Measurements from ENCODE around the gene EFNA3. TPM values are rescaled to one million over a fixed set of nuclear protein-coding genes. Genes with fewer than 3 reads are reported as not detected.
A peak's percentile ranks its signal among the peaks of the same experiment; 100 is the strongest.

EFNA3 gene
- total RNA-seq, 2 experiments from 2014 or later = 0.22 to 0.47 TPM

DNA sequence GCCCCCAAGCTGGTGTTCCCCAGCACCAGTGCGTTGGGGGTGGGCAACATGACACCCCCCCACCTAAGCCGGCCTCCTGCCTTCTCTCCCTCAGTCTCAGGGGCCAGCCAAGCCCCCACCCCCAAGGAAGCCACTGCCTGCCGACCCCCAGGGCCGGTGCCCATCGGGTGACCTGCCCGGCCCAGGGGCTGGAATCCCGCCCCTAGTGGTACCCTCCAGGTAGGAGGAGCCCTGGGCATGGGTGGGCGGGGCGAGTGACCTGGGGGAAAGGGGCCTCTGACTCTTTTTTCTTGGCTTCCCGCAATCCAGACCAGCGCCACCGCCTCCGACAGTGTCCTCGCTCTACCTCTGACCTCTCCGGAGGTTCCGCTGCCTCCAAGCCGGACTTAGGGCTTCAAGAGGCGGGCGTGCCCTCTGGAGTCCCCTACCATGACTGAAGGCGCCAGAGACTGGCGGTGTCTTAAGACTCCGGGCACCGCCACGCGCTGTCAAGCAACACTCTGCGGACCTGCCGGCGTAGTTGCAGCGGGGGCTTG is 16.4 kb upstream of the EFNA3 start:
- TF ChIP-seq, protein P1, sequence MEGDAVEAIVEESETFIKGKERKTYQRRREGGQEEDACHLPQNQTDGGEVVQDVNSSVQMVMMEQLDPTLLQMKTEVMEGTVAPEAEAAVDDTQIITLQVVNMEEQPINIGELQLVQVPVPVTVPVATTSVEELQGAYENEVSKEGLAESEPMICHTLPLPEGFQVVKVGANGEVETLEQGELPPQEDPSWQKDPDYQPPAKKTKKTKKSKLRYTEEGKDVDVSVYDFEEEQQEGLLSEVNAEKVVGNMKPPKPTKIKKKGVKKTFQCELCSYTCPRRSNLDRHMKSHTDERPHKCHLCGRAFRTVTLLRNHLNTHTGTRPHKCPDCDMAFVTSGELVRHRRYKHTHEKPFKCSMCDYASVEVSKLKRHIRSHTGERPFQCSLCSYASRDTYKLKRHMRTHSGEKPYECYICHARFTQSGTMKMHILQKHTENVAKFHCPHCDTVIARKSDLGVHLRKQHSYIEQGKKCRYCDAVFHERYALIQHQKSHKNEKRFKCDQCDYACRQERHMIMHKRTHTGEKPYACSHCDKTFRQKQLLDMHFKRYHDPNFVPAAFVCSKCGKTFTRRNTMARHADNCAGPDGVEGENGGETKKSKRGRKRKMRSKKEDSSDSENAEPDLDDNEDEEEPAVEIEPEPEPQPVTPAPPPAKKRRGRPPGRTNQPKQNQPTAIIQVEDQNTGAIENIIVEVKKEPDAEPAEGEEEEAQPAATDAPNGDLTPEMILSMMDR (IDR thresholded peaks at IDR 0.05) = no peak
- peaks cover 32% of the 10 kb centered on the region for H3K4me1 Mint-ChIP-seq (ENCODE audit: low read depth)
- H3K4me3 ChIP-seq (ENCODE audit: low read length) = no peak overlapping the region
- peaks cover 15% of the 10 kb centered on the region for H3K36me3 Mint-ChIP-seq (ENCODE audit: low read depth)
- DNase-seq (peak in 2 of 14 experiments; percentile 27 to 60), ATAC-seq (ENCODE audit: poor library complexity) (no peak)
- peak overlapping the region; percentile 93 for H3K4me3 Mint-ChIP-seq
- H3K9me3 ChIP-seq (ENCODE audit: control insufficient read depth in 1 of 2, insufficient read depth in 1 of 2, low read length in 2 of 2) = no peaks in the 10 kb centered on the region
- no peaks in the 10 kb centered on the region for H3K27me3 ChIP-seq (ENCODE audit: control insufficient read depth in 1 of 2, insufficient read depth in 2 of 2, low read length in 2 of 2)
- H3K27ac ChIP-seq (ENCODE audit: low read depth in 1 of 2, low read length in 2 of 2) = no peak overlapping the region
- H3K4me1 ChIP-seq (ENCODE audit: insufficient read depth, low read length) = peaks cover 41% of the 10 kb centered on the region
- H3K27ac Mint-ChIP-seq = no peak overlapping the region
- H3K27me3 Mint-ChIP-seq = no peaks in the 10 kb centered on the region
- CTCF ChIA-PET = interaction anchor here (0.6 to 6.5 kb wide), 32 partner anchors 9 to 1196 kb away, joined by 3 to 78 read pairs (median 4); partner anchors contain the start of genes ADAM15, EFNA3, FLAD1 and KRTCAP2
- intact Hi-C loops (cut with DNase I, micrococcal nuclease) = loop anchor here (1.0 to 5.0 kb wide), 6 partner anchors 22 to 655 kb away; partner anchors contain the start of genes IL6R (in 1 of the 2), PYGO2 (in 1 of the 2), UBE2Q1 (in 1 of the 2) and ZBTB7B (in 1 of the 2)
- H3K9me3 Mint-ChIP-seq = no peaks in the 10 kb centered on the region
- POLR2A ChIA-PET = interaction anchor here (0.6 to 2.3 kb wide), 7 partner anchors 9 to 23 kb away, joined by 3 to 23 read pairs (median 4); partner anchors contain the start of genes ADAM15 and EFNA3
- peaks cover 17% of the 10 kb centered on the region for H3K36me3 ChIP-seq (ENCODE audit: insufficient read depth, low read length)

DNA sequence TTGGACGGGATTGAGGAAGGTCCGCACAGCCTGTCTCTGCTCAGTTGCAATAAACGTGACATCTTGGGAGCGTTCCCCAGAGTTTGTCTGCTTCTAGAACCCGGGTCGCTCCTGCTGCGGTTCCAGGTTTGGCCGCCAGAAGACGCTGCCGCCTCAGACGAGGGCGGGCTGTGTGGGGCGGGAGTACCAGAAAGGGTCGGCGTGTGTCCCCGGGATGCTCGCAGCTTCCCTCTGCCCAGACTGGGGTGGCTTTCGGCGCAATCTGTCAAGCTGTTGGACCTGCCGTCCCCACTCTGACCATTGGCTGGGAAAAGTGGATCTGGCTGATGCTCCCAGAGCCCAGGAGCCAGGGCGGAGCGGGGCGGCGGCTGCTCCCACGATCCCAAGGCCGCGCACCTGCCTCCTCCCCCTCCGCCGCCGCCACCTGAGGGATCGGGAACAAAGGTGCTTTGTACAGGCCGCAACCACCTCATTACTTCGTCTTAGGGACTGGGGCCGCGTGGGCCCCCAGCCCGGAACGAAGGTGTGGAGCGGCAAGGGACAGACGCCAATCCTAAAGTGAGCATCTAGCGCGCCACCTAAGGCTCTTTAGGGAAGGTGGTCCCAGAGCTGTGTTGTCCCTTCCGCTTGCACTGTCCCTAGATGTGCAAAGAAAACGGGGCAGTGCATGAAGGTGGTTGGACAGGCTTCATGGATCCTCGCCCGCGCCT is 15.8 kb upstream of the EFNA3 start:
- POLR2A ChIA-PET = interaction anchor here (0.6 to 2.3 kb wide), 6 partner anchors 10 to 80 kb away, joined by 3 to 23 read pairs (median 3); partner anchors contain the start of genes ADAM15, EFNA3 and FLAD1
- Histone ChIP-seq H3K36me3 (ENCODE audit: insufficient read depth, low read length) (peaks cover 13% of the 10 kb centered on the region), H3K27me3 (ENCODE audit: control insufficient read depth in 1 of 2, insufficient read depth in 2 of 2, low read length in 2 of 2) (no peaks in the 10 kb centered on the region), H3K9me3 (ENCODE audit: control insufficient read depth in 1 of 2, insufficient read depth in 1 of 2, low read length in 2 of 2) (no peaks in the 10 kb centered on the region), H3K4me1 (ENCODE audit: insufficient read depth, low read length) (peaks cover 41% of the 10 kb centered on the region), H3K4me3 (ENCODE audit: low read length) (peak overlapping the region; percentile 76), H3K27ac (ENCODE audit: low read depth in 1 of 2, low read length in 2 of 2) (no peak overlapping the region)
- H3K4me1 Mint-ChIP-seq (ENCODE audit: low read depth) = peaks cover 32% of the 10 kb centered on the region
- no peaks in the 10 kb centered on the region for H3K27me3 Mint-ChIP-seq
- peak; percentile 46 for ATAC-seq (ENCODE audit: poor library complexity)
- peaks cover 15% of the 10 kb centered on the region for H3K36me3 Mint-ChIP-seq (ENCODE audit: low read depth)
- CTCF ChIA-PET = interaction anchor here (0.7 to 6.5 kb wide), 9 partner anchors 8 to 584 kb away, joined by 3 to 78 read pairs (median 6); no protein-coding TSS in a partner anchor
- H3K4me3 Mint-ChIP-seq = peak overlapping the region; percentile 93
- TF ChIP-seq, protein P1 (IDR thresholded peaks at IDR 0.05) = peak; percentile 81
- intact Hi-C loops (cut with DNase I, micrococcal nuclease) = loop anchor here (1.0 to 5.0 kb wide), 7 partner anchors 21 to 656 kb away; partner anchors contain the start of genes IL6R (in 1 of the 2), PYGO2 (in 1 of the 2), UBE2Q1 (in 1 of the 2) and ZBTB7B (in 1 of the 2)
- peak; percentile 59 to 82 (median 74) for DNase-seq
- H3K9me3 Mint-ChIP-seq = no peaks in the 10 kb centered on the region
- H3K27ac Mint-ChIP-seq = peak overlapping the region; percentile 43

DNA sequence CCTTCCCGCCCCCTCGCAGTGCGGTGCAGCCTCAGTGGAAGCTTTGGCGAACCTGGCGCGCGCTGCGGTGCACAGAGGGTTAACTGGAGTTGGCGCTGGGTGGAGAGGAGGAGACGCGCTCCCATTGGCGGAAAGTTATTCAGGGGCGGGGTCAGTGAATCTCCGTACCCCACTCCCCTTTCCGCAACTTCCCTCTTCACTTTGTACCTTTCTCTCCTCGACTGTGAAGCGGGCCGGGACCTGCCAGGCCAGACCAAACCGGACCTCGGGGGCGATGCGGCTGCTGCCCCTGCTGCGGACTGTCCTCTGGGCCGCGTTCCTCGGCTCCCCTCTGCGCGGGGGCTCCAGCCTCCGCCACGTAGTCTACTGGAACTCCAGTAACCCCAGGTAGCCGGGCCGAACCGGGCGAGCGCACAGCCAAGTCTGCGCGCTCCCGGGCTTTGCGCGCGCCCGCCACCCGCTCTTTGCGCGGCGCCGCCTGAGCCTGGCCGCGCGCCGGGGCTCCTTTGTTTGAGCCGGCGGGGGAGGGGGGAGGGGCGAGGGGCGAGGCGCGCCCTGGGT is 15.0 kb upstream of the EFNA3 start, which contains the start of gene EFNA4:
EFNA4 (plus strand) TSS at position 191 of the 561 bp plus-strand sequence; CDS start at position 275, 84 bp downstream.
- H3K36me3 ChIP-seq (ENCODE audit: insufficient read depth, low read length) = peaks cover 11% of the 10 kb centered on the region
- peak within 1 kb of the TSS in 1 of 2 donors; percentile 61 for H3K27ac ChIP-seq (ENCODE audit: low read depth in 1 of 2, low read length in 2 of 2)
- peak within 1 kb of the TSS; percentile 96 for H3K4me3 Mint-ChIP-seq
- ChIA-PET POLR2A (interaction anchor here (0.6 to 2.3 kb wide), 6 partner anchors 11 to 81 kb away, joined by 3 to 23 read pairs (median 3); partner anchors contain the start of genes ADAM15, EFNA3 and FLAD1), CTCF (interaction anchor here (1.0 to 6.5 kb wide), 6 partner anchors 12 to 584 kb away, joined by 3 to 78 read pairs (median 6); partner anchors contain the start of gene ADAM15)
- intact Hi-C loops (cut with DNase I, micrococcal nuclease) = loop anchor here (1.0 to 5.0 kb wide), 7 partner anchors 21 to 656 kb away; partner anchors contain the start of genes IL6R (in 1 of the 2), PYGO2 (in 1 of the 2), UBE2Q1 (in 1 of the 2) and ZBTB7B (in 1 of the 2)
- H3K36me3 Mint-ChIP-seq (ENCODE audit: low read depth) = peaks cover 15% of the 10 kb centered on the region
- DNase-seq = peak; percentile 69 to 92 (median 80)
- no peaks in the 10 kb centered on the region for H3K9me3 Mint-ChIP-seq
- H3K27me3 ChIP-seq (ENCODE audit: control insufficient read depth in 1 of 2, insufficient read depth in 2 of 2, low read length in 2 of 2) = no peaks in the 10 kb centered on the region
- no peaks in the 10 kb centered on the region for H3K9me3 ChIP-seq (ENCODE audit: control insufficient read depth in 1 of 2, insufficient read depth in 1 of 2, low read length in 2 of 2)
- peaks cover 41% of the 10 kb centered on the region for H3K4me1 ChIP-seq (ENCODE audit: insufficient read depth, low read length)
- H3K27ac Mint-ChIP-seq = peak within 1 kb of the TSS; percentile 70
- H3K4me3 ChIP-seq (ENCODE audit: low read length) = peak within 1 kb of the TSS; percentile 76
- H3K27me3 Mint-ChIP-seq = no peaks in the 10 kb centered on the region
- TF ChIP-seq, protein P1 (IDR thresholded peaks at IDR 0.05) = no peak
- peaks cover 32% of the 10 kb centered on the region for H3K4me1 Mint-ChIP-seq (ENCODE audit: low read depth)
- ATAC-seq (ENCODE audit: poor library complexity) = peak; percentile 90

All from CD4-positive, alpha-beta T cell (primary cell).